IPS-NIHi7 (cell line): ENCODE results near the gene PROX1.
A peak's percentile ranks its signal among the peaks of the same experiment; 100 is the strongest.

Experiments
- DNase-seq: peaks from one replicate; pipeline ENCODE4 v3.0.0; 2012; ENCODE audit warnings: mixed read lengths; ENCODE audit errors: extremely low spot score

PROX1 gene

DNA sequence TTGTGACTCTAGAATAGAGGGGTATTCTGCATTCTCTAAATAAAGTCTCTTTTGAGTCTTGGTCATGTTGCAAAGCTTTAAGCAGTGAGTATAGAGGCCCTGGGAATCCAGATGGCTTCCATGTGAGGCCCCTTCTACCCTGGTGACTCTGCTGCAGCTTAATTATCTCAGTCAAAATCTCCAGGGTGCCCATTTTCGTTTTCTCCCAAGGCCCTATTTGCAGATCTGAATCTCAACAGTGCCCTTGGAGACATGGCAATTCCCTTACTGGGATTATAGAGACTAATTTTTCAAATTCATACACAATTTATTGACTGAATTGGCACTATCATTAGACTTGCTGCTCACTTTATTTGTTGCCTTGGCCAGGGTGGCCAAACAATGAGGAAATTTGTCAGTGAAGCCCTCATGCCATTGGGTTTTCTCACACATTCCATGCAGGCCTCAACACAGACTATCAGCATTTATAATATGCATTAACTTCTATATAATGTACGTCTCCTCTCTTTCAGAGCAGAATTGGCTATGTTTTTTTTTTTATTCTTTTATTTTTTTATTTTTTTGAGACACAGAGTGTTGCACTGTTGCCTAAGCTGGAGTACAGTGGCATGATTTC is 35.1 kb downstream of the PROX1 start:
- no peak for DNase-seq

DNA sequence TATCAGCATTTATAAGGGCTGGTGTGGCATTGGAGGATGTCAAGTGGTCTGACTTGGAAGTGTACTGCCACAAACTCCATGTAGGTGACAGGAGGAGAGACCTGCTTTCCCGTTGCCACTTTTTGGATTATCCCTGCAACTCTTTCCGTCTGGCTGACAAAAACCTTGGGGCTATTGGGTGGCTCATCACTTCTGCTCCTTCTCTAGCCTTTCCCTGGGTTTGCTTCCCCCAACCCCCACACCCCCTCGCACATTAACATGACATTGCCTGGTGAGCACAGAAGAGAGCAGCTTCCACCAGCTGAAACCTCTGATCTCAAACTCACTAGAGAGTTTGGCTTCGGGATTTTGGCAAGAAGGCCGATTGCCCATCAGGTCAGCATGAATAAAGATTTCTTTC is 39.2 kb downstream of the PROX1 start:
- DNase-seq, result peak; percentile 74

DNA sequence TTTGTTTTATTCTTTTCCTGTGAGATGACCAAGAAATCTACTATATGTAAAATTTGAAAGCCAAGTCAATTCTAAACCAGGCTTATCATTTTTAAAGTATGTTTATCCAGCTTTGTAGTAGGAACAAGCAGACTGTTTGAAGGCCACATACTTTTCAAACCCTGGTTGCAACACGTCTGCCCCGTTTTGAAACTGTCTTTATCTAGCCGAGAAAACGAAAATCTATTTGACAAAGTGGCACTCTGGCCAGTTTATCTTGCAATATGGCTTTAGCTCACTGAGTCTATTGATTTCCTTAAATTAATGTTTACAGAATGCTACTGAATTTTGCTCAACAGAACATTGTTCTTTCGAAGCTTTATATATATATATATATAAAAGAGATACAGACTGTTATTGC is 39.7 kb downstream of the PROX1 start:
- no peak for DNase-seq

DNA sequence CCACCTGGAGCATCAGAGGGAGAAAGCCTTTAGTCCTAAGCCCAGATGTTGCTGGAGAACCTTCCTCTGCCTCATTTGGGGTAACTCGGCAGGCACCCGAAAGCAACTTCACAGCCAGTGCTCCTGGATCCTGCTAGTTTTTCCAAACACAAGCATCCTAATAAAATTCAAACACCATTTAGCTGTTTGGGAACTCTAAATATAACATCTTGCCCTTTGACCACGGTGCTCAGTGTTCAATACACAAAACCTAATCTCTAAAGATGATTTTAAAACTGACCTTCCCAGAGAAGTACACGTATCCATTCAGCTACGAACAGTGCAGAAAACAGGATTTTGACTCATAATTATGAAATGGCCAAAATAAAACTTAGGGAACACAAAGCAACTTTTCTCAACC is 40.3 kb downstream of the PROX1 start:
- DNase-seq, result no peak

DNA sequence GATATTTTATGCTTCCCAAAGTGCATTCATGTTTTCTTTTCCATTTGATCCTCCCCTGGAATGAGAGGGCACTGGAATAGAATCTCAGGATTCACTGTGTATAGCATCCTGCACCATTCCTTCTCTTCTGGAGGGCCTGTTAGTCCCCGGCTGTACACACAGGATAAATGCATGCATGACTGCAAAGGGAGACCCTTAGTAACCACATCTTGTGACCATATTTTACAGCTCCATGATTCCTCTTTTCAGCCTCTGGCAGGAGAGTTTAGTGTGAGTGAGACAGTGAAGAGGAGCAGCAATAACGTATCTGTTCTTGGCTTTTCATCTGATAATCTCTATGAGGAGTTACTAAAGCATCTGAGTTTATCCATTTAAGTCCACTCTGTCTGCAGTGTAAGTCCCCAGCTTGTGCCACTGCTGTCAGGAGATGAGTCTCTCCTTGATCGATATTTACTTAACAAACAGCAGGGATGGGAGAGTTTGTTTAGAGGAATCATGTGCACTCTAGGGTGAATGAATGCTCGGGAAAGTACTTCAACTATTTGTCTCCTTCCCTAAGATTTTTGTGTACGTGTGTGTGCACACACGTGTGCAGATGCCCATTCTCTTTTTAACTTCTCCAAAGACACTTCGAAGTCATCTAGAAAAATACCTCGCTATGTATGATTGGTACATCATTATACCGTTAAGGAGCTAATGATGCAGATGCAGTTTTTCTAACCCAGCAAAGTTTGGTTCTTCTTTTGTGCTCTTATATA is 41.1 kb downstream of the PROX1 start:
- DNase-seq, result no peak

DNA sequence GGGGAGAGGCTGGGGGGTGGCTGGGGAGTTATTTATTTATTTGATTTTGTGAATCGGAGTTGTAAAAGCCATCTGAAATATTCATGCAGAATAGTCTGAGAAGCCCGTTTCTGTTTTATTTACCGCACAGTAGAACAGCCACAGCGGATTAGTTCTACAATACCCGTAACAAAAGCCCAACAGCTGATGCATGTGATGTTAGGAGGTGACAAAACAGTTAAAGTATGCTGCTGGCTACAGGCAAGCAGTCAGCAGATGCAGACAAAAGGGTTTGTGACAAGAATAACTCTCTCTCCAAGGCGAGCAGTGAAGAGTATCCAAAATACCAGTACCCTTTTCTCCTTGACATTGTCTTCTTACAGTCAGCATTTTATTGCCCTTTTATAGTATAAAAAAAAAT is 42.0 kb downstream of the PROX1 start:
- peak; percentile 24 for DNase-seq

GRCh38 chr1:214031267-214031650 is 43.5 kb downstream of the PROX1 start:
- peak; percentile 63 for DNase-seq

DNA sequence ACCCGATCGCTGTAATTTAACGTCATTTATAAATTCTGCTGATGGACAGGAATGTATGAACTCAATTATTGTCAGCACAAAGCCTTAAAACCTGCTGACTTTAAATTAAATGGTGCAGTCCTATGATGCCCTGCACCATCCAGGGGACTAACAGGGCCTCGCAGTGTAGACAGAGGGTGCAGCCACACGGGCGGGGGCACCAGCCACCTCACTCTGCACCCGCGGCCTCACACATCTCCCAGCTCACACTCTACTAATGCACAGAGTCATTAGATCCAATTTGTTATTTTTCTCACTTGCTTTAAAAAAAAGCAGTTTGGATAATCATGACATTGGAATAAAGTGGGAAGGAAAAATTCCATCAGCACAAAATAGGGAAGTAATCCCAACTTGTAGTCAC is 49.7 kb downstream of the PROX1 start:
- no peak for DNase-seq

GRCh38 chr1:214039394-214040018 is 51.7 kb downstream of the PROX1 start:
- DNase-seq, result no peak

GRCh38 chr1:214043167-214043566 is 55.4 kb downstream of the PROX1 start:
- no peak for DNase-seq

DNA sequence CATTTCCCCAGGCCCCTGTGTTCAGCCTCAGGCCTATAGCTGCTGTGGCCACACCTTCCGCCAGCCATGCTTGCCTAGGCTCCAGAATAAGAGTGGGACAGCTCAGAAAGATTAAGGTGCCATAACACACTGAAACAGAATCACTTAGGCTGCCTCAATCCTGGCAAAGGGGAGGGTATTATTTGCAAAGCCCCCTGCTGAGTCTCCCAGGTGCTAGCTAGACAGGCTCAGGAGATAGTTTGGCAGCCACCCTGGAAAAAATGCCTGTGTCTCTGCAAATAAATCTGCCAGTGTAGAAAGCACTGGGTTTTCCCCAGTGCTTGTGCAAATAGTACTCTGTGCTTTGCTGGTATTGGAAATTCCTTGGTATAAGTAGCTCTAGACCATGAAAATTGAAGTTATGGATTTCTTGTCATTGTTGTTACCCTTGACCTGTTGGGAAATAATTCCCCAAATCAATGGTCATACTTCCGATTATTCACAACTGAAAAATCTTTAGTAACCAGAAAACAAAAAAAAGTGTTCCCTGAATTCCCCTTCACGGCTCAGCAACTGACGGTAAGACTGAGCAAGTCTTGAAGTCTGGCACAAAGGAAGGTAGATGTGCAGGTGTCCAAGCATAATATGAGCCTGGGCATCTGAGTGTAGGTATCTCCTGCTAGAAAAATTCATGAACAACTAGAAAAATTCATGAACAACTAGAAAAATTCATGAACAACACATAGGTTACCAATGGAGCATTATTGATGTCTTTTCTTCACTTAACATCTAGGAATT is 56.9 kb downstream of the PROX1 start:
- peak; percentile 15 for DNase-seq

GRCh38 chr1:214050513-214051401 is 63.0 kb downstream of the PROX1 start:
- peak; percentile 16 for DNase-seq

GRCh38 chr1:214051786-214052185 is 64.0 kb downstream of the PROX1 start:
- DNase-seq, result no peak

- DNase-seq, result no peak
These were observed 70.3 kb downstream of the PROX1 start for GRCh38 chr1:214058076-214058475.

DNA sequence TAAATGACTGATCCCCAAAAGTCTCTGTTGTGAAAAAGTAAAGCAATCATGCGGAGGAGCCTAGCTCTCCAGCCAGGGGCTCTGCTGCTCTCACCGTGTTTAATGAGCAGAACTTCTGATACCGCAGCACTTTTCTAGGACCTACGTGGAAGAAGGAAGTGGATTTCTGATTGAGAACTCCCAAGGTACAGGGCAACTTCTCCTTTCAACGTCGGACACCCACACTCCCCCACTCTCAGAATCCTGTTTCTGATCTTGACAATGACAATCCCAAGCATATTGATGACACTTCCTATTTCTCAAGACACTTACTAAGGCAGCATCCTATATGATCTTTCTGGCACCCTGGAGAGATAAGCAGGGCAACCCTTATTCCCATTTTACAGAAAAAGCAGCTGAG is 78.4 kb downstream of the PROX1 start:
- no peak for DNase-seq

DNA sequence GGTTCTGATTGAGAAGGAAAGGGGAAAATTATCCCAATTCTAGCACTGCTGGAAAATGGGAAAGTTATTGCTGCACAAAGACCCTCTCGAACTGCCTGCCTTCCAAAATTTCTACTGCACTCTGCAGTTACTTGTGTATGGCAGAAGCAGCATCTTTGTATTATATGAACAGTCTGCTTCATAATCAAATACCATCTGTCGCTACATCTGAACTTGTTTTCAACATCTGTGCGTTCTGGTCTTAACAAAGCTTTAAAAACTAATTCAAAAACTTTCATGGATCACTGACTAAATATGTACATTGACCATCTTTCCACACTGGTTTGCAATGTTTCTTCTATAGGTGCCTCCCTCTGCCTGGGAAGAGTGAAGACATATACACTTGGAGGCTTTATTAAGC is 79.2 kb downstream of the PROX1 start:
- DNase-seq, result no peak

- no peak for DNase-seq
These were observed 79.6 kb downstream of the PROX1 start for GRCh38 chr1:214067397-214067796.

GRCh38 chr1:214067853-214068703 is 80.3 kb downstream of the PROX1 start:
- no peak for DNase-seq

DNA sequence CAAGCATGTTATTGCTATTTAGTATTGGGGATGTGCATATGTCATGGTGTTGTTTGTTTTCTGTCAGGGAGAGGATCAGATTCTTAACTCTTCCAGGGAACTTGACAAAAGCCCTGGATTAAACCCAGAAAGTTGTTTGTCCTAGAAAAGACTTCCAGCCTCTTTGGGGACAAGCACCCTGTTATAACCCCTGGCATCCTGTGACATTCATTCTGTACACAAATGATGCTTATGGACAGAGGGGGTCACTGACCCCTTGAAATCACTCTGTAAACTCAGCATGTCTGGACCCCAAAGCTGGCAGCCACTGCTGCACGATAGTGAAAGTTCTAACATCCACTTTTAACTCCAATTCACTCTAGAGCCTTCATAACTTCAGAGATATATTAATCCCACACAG is 81.2 kb downstream of the PROX1 start:
- no peak for DNase-seq

- no peak for DNase-seq
These were observed 83.7 kb downstream of the PROX1 start for GRCh38 chr1:214071469-214071868.
